ENCODE data around the gene LOXHD1. TPM values are rescaled to one million over a fixed set of nuclear protein-coding genes. Genes with fewer than 3 reads are reported as not detected.

LOXHD1 gene
- total RNA-seq, 3 donors from 2014 or later (not counting 1 experiment from before 2014, with no cell fraction given): 0.11 to 0.48 (median 0.14) TPM

GRCh38 chr18:46470714-46471113 is 186.3 kb downstream of the LOXHD1 start:
- no peaks in the 10 kb centered on the region for H3K27me3 ChIP-seq (ENCODE audit: control insufficient read depth, insufficient read depth, low read length)
- Mint-ChIP-seq H3K27me3 (ENCODE audit: low read depth in 2 of 2) (peaks cover 5 to 6% of the 10 kb centered on the region in 2 donors), H3K36me3 (no peaks in the 10 kb centered on the region), H3K4me3 (no peak overlapping the region), H3K27ac (no peak overlapping the region), H3K9me3 (no peaks in the 10 kb centered on the region), H3K4me1 (peaks cover 5 to 13% of the 10 kb centered on the region in 2 donors)
- intact Hi-C loops (cut with micrococcal nuclease): no loop called here
- H3K27ac ChIP-seq (ENCODE audit: low read length): no peak overlapping the region
- no peaks in the 10 kb centered on the region for H3K36me3 ChIP-seq (ENCODE audit: control insufficient read depth, insufficient read depth, low read length)
- H3K4me3 ChIP-seq (ENCODE audit: low read length): no peak overlapping the region
- no peak for ATAC-seq
- peaks cover 6% of the 10 kb centered on the region for H3K4me1 ChIP-seq (ENCODE audit: control insufficient read depth, insufficient read depth, low read length)
- no peak for DNase-seq
- 98% methylated on average over 3 of the region's 3 CpGs for WGBS (ENCODE audit: insufficient coverage)
- TF ChIP-seq, protein P1, sequence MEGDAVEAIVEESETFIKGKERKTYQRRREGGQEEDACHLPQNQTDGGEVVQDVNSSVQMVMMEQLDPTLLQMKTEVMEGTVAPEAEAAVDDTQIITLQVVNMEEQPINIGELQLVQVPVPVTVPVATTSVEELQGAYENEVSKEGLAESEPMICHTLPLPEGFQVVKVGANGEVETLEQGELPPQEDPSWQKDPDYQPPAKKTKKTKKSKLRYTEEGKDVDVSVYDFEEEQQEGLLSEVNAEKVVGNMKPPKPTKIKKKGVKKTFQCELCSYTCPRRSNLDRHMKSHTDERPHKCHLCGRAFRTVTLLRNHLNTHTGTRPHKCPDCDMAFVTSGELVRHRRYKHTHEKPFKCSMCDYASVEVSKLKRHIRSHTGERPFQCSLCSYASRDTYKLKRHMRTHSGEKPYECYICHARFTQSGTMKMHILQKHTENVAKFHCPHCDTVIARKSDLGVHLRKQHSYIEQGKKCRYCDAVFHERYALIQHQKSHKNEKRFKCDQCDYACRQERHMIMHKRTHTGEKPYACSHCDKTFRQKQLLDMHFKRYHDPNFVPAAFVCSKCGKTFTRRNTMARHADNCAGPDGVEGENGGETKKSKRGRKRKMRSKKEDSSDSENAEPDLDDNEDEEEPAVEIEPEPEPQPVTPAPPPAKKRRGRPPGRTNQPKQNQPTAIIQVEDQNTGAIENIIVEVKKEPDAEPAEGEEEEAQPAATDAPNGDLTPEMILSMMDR (IDR thresholded peaks at IDR 0.05): no peak
- no peaks in the 10 kb centered on the region for H3K9me3 ChIP-seq (ENCODE audit: control insufficient read depth, insufficient read depth, low read length)

GRCh38 chr18:46469186-46469915 is 187.7 kb downstream of the LOXHD1 start:
- Mint-ChIP-seq H3K9me3 (no peaks in the 10 kb centered on the region), H3K27ac (no peak overlapping the region), H3K36me3 (no peaks in the 10 kb centered on the region), H3K4me1 (peaks cover 14 to 16% of the 10 kb centered on the region in 2 donors), H3K4me3 (no peak overlapping the region), H3K27me3 (ENCODE audit: low read depth in 2 of 2) (peaks cover 5 to 6% of the 10 kb centered on the region in 2 donors)
- 68% methylated on average over 3 of the region's 3 CpGs for WGBS (ENCODE audit: insufficient coverage)
- DNase-seq (no peak), ATAC-seq (no peak)
- Histone ChIP-seq H3K36me3 (ENCODE audit: control insufficient read depth, insufficient read depth, low read length) (no peaks in the 10 kb centered on the region), H3K27me3 (ENCODE audit: control insufficient read depth, insufficient read depth, low read length) (no peaks in the 10 kb centered on the region), H3K4me3 (ENCODE audit: low read length) (no peak overlapping the region), H3K27ac (ENCODE audit: low read length) (no peak overlapping the region), H3K4me1 (ENCODE audit: control insufficient read depth, insufficient read depth, low read length) (no peaks in the 10 kb centered on the region), H3K9me3 (ENCODE audit: control insufficient read depth, insufficient read depth, low read length) (no peaks in the 10 kb centered on the region)
- intact Hi-C loops (cut with micrococcal nuclease): no loop called here
- TF ChIP-seq, protein P1 (IDR thresholded peaks at IDR 0.05): no peak

GRCh38 chr18:46468426-46469180 is 188.4 kb downstream of the LOXHD1 start:
- Mint-ChIP-seq H3K4me1 (peaks cover 15 to 16% of the 10 kb centered on the region in 2 donors), H3K27me3 (ENCODE audit: low read depth in 2 of 2) (peaks cover 5 to 6% of the 10 kb centered on the region in 2 donors), H3K9me3 (no peaks in the 10 kb centered on the region), H3K4me3 (no peak overlapping the region), H3K27ac (no peak overlapping the region), H3K36me3 (no peaks in the 10 kb centered on the region)
- Histone ChIP-seq H3K27ac (ENCODE audit: low read length) (no peak overlapping the region), H3K4me3 (ENCODE audit: low read length) (no peak overlapping the region), H3K9me3 (ENCODE audit: control insufficient read depth, insufficient read depth, low read length) (no peaks in the 10 kb centered on the region), H3K27me3 (ENCODE audit: control insufficient read depth, insufficient read depth, low read length) (no peaks in the 10 kb centered on the region), H3K4me1 (ENCODE audit: control insufficient read depth, insufficient read depth, low read length) (no peaks in the 10 kb centered on the region), H3K36me3 (ENCODE audit: control insufficient read depth, insufficient read depth, low read length) (no peaks in the 10 kb centered on the region)
- no peak for DNase-seq
- ATAC-seq: no peak
- intact Hi-C loops (cut with micrococcal nuclease): no loop called here
- 84% methylated on average over 8 of the region's 11 CpGs for WGBS (ENCODE audit: insufficient coverage)
- TF ChIP-seq, protein P1 (IDR thresholded peaks at IDR 0.05): no peak
